Cardiac muscle cell (in vitro differentiated cells and primary cell): Measurements from ENCODE around the gene GPR176. TPM values are rescaled to one million over a fixed set of nuclear protein-coding genes. Genes with fewer than 3 reads are reported as not detected.
A peak's percentile ranks its signal among the peaks of the same experiment; 100 is the strongest.

Experiments used
- DNase-seq, 2 donors: peaks; one replicate each; pipeline versions ENCODE4 v3.0.0 to v3.0.0-alpha.2; 2010 to 2017; ENCODE audit warnings: low read depth in 1 of 2, low spot score in 1 of 2
- H3K27ac ChIP-seq: fragments of 200-600 bp; sonication (generic); 2 replicates; pipeline ENCODE4 v1.5.1; 2016
- H3K27me3 ChIP-seq: fragments of 200-600 bp; sonication (generic); 2 replicates; pipeline ENCODE4 v1.6.0; 2016; ENCODE audit warnings: control low read depth
- H3K36me3 ChIP-seq: fragments of 200-600 bp; sonication (generic); 2 replicates; pipeline ENCODE4 v1.5.1; 2016; ENCODE audit warnings: control low read depth
- H3K4me1 ChIP-seq: fragments of 200-600 bp; sonication (generic); 2 replicates; pipeline ENCODE4 v1.8.1; 2017; ENCODE audit warnings: low read depth, mild to moderate bottlenecking, mixed run types
- H3K4me3 ChIP-seq: fragments of 200-600 bp; sonication (generic); 2 replicates; pipeline ENCODE4 v1.5.1; 2016; ENCODE audit warnings: mild to moderate bottlenecking
- H3K9me3 ChIP-seq: fragments of 200-600 bp; sonication (generic); 2 replicates; pipeline ENCODE4 v1.5.1; 2017; ENCODE audit warnings: low read depth, mild to moderate bottlenecking, control low read depth
- CTCF ChIP-seq: IDR thresholded peaks from 2 replicates; pipeline ENCODE4 v1.5.1; 2012; ENCODE audit warnings: low read depth, mild to moderate bottlenecking, low read length
- polyA plus RNA-seq: library from polyadenylated mRNA; unstranded; fragments of >200 nt; fragmentation: Nextera tagmentation; extraction: Ambion mirVana; gene quantifications from 2 replicates; pipeline ENCODE4 v1.2.1, GENCODE V29; 2016
- total RNA-seq: library from RNA; depleted of rRNA; stranded (reverse); fragments of >200 nt; gene quantifications from 2 replicates; pipeline ENCODE4 v1.2.3, GENCODE V29; 2016

Gene GPR176
- total and polyA plus RNA-seq, 2 experiments from 2014 or later = 1.4 to 5.6 TPM

- TF ChIP-seq CTCF = no peak
- H3K27ac ChIP-seq = no peak overlapping the region
- peaks cover 25% of the 10 kb centered on the region for H3K36me3 ChIP-seq
- peak in 1 of 2 donors; percentile 55 for DNase-seq
- no peaks in the 10 kb centered on the region for H3K27me3 ChIP-seq
- H3K4me1 ChIP-seq = peaks cover 7% of the 10 kb centered on the region
- no peak overlapping the region for H3K4me3 ChIP-seq
- H3K9me3 ChIP-seq = no peaks in the 10 kb centered on the region
Observed at GRCh38 chr15:39942101-39942752, 22.2 kb upstream of the GPR176 start.

DNA sequence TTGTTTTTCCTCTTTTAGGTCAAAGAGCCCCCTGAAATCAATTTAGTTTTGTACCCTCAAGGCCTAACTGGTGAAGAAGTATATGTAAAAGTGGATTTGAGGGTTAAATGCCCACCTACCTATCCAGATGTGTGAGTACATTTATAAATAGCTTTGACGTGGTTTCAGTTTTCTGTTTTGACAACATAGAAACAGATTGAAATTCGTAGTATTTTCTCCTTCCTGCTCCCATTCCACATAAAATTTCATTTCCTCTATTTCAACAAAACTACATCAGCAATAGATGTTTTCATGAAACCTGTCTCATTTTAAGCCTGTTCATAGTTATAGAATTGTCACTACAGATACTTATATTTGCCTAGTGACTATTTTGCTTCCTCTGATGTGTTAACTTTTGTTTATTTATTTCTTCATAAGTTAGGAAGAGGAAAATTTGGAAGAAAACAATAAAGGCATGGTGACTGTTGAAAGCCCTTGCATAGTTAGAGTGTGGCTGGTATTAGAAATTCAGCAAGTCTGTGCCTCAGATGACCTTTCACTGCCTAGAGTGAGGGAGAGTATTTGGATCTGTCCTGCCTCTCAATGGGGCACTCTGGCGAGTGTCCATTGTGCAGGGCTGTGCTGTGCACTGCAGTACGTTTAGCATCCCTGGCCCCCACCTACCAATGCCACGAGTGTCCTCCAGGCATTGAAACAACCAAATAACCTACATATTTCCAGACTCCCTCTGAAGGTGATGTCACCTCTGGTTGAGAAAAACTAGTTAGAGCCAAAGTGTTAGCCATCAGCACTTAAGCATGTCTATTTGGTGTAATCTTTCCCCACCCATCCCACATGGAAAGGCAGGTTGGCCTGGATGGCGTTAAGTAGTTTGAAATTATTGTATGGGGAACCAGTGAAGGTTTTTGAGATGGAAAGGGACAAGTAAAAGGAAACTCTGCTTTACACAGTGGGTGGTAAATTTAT lies 19.7 kb upstream of the GPR176 start:
- no peak overlapping the region for H3K27ac ChIP-seq
- H3K4me1 ChIP-seq = peaks cover 7% of the 10 kb centered on the region
- H3K27me3 ChIP-seq = no peaks in the 10 kb centered on the region
- H3K4me3 ChIP-seq = no peak overlapping the region
- no peak for DNase-seq
- H3K9me3 ChIP-seq = no peaks in the 10 kb centered on the region
- H3K36me3 ChIP-seq = peaks cover 9% of the 10 kb centered on the region
- no peak for TF ChIP-seq CTCF

GRCh38 chr15:39937696-39938095 lies 17.6 kb upstream of the GPR176 start:
- no peaks in the 10 kb centered on the region for H3K36me3 ChIP-seq
- H3K27me3 ChIP-seq = no peaks in the 10 kb centered on the region
- DNase-seq = no peak
- H3K27ac ChIP-seq = no peak overlapping the region
- H3K4me3 ChIP-seq = no peak overlapping the region
- H3K4me1 ChIP-seq = peaks cover 7% of the 10 kb centered on the region
- no peaks in the 10 kb centered on the region for H3K9me3 ChIP-seq
- TF ChIP-seq CTCF = no peak

- Histone ChIP-seq H3K27ac (no peak overlapping the region), H3K36me3 (no peaks in the 10 kb centered on the region), H3K4me3 (no peak overlapping the region), H3K9me3 (no peaks in the 10 kb centered on the region), H3K4me1 (peaks cover 7% of the 10 kb centered on the region), H3K27me3 (no peaks in the 10 kb centered on the region)
- no peak for DNase-seq
- no peak for TF ChIP-seq CTCF
Observed at GRCh38 chr15:39936681-39937080, 16.6 kb upstream of the GPR176 start.

- no peak for TF ChIP-seq CTCF
- H3K27ac ChIP-seq = no peak overlapping the region
- no peak for DNase-seq
Observed at GRCh38 chr15:39936187-39936586, 16.1 kb upstream of the GPR176 start.

More at GRCh38 chr15:39936187-39936586, 16.1 kb upstream of the GPR176 start:
- Histone ChIP-seq H3K9me3 (no peaks in the 10 kb centered on the region), H3K4me3 (no peak overlapping the region), H3K4me1 (peaks cover 7% of the 10 kb centered on the region), H3K36me3 (no peaks in the 10 kb centered on the region), H3K27me3 (no peaks in the 10 kb centered on the region)
